ENCODE results near the gene TPP1. TPM values are rescaled to one million over a fixed set of nuclear protein-coding genes. Genes with fewer than 3 reads are reported as not detected.

TPP1 gene
- total RNA-seq, 4 donors from 2014 or later = 45.6 to 81.3 (median 58.0) TPM

DNA sequence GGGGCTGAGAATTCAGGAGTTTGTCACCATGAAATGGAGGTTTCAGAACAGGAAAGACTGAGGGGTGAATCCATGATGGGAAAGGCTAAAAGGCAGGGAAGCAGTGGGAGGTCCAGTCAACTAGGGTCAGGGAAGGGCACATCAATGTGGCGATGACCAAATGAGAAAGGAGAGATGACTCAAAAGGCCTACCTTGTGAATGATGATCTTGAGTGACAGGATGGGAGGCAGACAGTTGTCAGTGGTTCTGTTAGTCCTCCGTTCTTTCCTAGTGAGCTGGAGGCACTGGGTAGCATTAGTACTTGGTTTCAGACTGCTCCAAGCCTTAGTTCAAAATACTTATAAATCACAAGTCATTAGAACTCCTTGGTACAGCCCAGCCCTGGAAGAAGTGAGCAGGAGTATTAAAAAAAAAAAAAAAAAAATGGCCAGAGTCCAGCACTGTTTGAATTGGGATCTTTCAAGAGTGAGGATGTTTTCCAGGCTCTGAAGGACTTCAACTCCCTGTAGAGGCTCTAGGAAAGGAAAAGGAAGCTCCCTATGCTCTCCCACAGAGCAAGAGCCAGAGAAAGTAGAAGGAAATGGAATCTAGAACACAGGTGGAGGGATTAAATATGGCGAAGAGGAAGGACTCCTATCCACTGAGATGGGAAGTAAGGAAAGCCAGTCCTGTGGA is 44.7 kb upstream of the TPP1 start:
- no peaks in the 10 kb centered on the region for H3K36me3 ChIP-seq
- no peak overlapping the region for H3K4me3 ChIP-seq
- no peaks in the 10 kb centered on the region for H3K9me3 ChIP-seq
- H3K4me1 ChIP-seq = no peaks in the 10 kb centered on the region
- DNase-seq (ENCODE audit: low spot score in 2 of 2) = no peak
- 58 to 59% methylated on average over 3 of the region's 3 CpGs for WGBS, 2 donors
- H3K27ac ChIP-seq = no peak overlapping the region
- H3K27me3 ChIP-seq = no peaks in the 10 kb centered on the region
- no peak for TF ChIP-seq CTCF (IDR thresholded peaks at IDR 0.05)
- no peak for TF ChIP-seq EP300 (IDR thresholded peaks at IDR 0.05)
- no peak for TF ChIP-seq POLR2A (IDR thresholded peaks at IDR 0.05)

- no peak for DNase-seq (ENCODE audit: low spot score in 2 of 2)
- H3K4me1 ChIP-seq = peaks cover 0 to 7% (median 0%) of the 10 kb centered on the region in 4 donors
- WGBS, 2 donors = 86 to 91% methylated on average over 3 of the region's 3 CpGs
- H3K27me3 ChIP-seq = peaks cover 0 to 14% of the 10 kb centered on the region in 2 donors
- TF ChIP-seq CTCF (IDR thresholded peaks at IDR 0.05) (no peak), EP300 (IDR thresholded peaks at IDR 0.05) (no peak), POLR2A (IDR thresholded peaks at IDR 0.05) (no peak)
- H3K36me3 ChIP-seq = no peaks in the 10 kb centered on the region
- no peaks in the 10 kb centered on the region for H3K9me3 ChIP-seq
- H3K27ac ChIP-seq = no peak overlapping the region
- H3K4me3 ChIP-seq = no peak overlapping the region
Measured at GRCh38 chr11:6660712-6661111, 41.5 kb upstream of the TPP1 start.

DNA sequence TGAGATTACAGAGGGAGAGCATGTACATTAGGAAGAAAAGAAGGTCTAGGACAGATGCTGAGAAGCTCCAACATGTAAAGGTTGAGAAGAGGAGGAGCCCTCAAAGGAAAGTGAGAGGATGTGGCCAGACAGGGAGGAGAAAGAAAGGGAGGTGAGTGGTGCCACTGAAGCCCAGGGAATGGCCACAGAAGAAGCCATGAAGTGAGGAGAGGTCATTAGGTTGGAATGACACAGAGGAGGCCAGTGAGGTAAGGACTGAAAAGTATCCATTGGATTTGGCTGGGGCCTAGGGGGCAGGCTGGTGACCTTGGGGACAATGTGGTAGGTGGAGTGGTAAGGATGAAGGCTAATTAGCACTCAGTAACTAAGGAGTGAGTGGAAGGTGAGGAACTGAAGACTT is 39.4 kb upstream of the TPP1 start:
- DNase-seq (ENCODE audit: low spot score in 2 of 2) = no peak
- Histone ChIP-seq H3K27me3 (peaks cover 0 to 17% of the 10 kb centered on the region in 2 donors), H3K27ac (no peak overlapping the region), H3K36me3 (no peaks in the 10 kb centered on the region), H3K4me3 (no peak overlapping the region), H3K9me3 (no peaks in the 10 kb centered on the region), H3K4me1 (peaks cover 0 to 23% (median 2%) of the 10 kb centered on the region in 4 donors)
- TF ChIP-seq POLR2A (IDR thresholded peaks at IDR 0.05) = no peak
- TF ChIP-seq EP300 (IDR thresholded peaks at IDR 0.05) = no peak
- no peak for TF ChIP-seq CTCF (IDR thresholded peaks at IDR 0.05)

GRCh38 chr11:6657346-6657745 is 38.1 kb upstream of the TPP1 start:
- H3K4me1 ChIP-seq = peaks cover 0 to 34% (median 2%) of the 10 kb centered on the region in 4 donors
- no peaks in the 10 kb centered on the region for H3K36me3 ChIP-seq
- H3K27me3 ChIP-seq = peaks cover 0 to 25% of the 10 kb centered on the region in 2 donors
- WGBS, 2 donors = 73% methylated on average over 1 of the region's 1 CpG
- no peak overlapping the region for H3K4me3 ChIP-seq
- no peak overlapping the region for H3K27ac ChIP-seq
- TF ChIP-seq CTCF (IDR thresholded peaks at IDR 0.05) = no peak
- TF ChIP-seq EP300 (IDR thresholded peaks at IDR 0.05) = no peak
- no peak for TF ChIP-seq POLR2A (IDR thresholded peaks at IDR 0.05)
- H3K9me3 ChIP-seq = no peaks in the 10 kb centered on the region
- DNase-seq (ENCODE audit: low spot score in 2 of 2) = no peak

DNA sequence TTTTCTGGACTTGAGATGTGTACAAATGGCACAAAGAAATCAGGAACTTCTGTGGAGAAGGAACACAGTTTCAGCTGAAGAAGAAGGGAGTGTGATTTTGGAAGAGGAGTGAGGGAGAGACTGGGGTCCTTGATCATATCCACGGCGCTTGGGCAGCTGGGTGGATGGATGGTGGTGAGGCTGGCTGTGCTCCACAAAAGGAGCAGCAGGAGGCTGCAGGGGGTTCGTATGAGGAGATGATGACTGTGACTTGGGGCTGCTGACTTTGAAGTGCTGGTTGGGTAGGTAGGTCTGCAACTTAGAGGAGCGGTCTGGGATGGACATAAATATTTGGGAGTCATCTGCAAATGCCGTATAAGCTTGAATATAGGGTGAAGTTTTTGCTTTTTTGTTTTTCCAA is 37.7 kb upstream of the TPP1 start:
- no peak overlapping the region for H3K27ac ChIP-seq
- no peak for DNase-seq (ENCODE audit: low spot score in 2 of 2)
- peaks cover 0 to 25% of the 10 kb centered on the region in 2 donors for H3K27me3 ChIP-seq
- H3K36me3 ChIP-seq = no peaks in the 10 kb centered on the region
- H3K9me3 ChIP-seq = no peaks in the 10 kb centered on the region
- H3K4me3 ChIP-seq = no peak overlapping the region
- WGBS, 2 donors = 71 to 73% methylated on average over 5 of the region's 5 CpGs
- TF ChIP-seq CTCF (IDR thresholded peaks at IDR 0.05) = no peak
- no peak for TF ChIP-seq EP300 (IDR thresholded peaks at IDR 0.05)
- TF ChIP-seq POLR2A (IDR thresholded peaks at IDR 0.05) = no peak
- H3K4me1 ChIP-seq = peaks cover 0 to 34% (median 2%) of the 10 kb centered on the region in 4 donors
